B cell (primary cell): Measurements from ENCODE around the gene CHRNG. TPM values are rescaled to one million over a fixed set of nuclear protein-coding genes. Genes with fewer than 3 reads are reported as not detected.

ENCODE experiments used
- ATAC-seq: fragments of 200-7000 bp; cut with Tn5 transposase; one replicate; pipeline ENCODE4 v1.10.0; 2021; ENCODE audit warnings: low read depth, mild to moderate bottlenecking, moderate number of reproducible peaks, moderate library complexity
- CTCF ChIA-PET: fragments of 350-600 bp; sonication (Branson Sonifier 250); formaldehyde crosslinking; loops from one replicate; lab custom pipeline; 2021; ENCODE audit warnings: antibody characterized with exemption, inconsistent platforms; lab: Charles Lee
- POLR2A ChIA-PET: fragments of 350-600 bp; sonication (Branson Sonifier 250); formaldehyde crosslinking; loops from one replicate; lab custom pipeline; 2021; ENCODE audit warnings: antibody characterized with exemption; lab: Charles Lee
- DNase-seq: peaks from one replicate; pipeline ENCODE4 v3.0.0; 2013
- H2AFZ ChIP-seq: 2 replicates; pipeline ENCODE4 v1.6.1; 2012; ENCODE audit warnings: mild to moderate bottlenecking, low read depth, low read length; ENCODE audit not compliant: insufficient read depth, poor library complexity, severe bottlenecking
- H3K27ac ChIP-seq, 2 donors: 1 replicate in 1 of 2; 2 replicates in 1 of 2; pipeline ENCODE4 v1.5.1; 2012 to 2013; ENCODE audit warnings: low read length in 2 of 2, mild to moderate bottlenecking in 2 of 2, moderate library complexity in 1 of 2
- H3K27me3 ChIP-seq, 4 experiments: fragments of 200-600 bp in 1 of 4; sonication (generic) in 1 of 4; replicated peaks in 1 of 4; 1 replicate in 2 of 4; 2 replicates in 2 of 4; pipeline versions ENCODE4 v1.6.1 to v1.7.0; 2013 to 2016; ENCODE audit warnings: low read length in 3 of 4, mild to moderate bottlenecking in 2 of 4, mixed read lengths in 1 of 4, moderate library complexity in 1 of 4; ENCODE audit not compliant: insufficient read depth in 4 of 4, control insufficient read depth in 3 of 4; ENCODE audit errors: control extremely low read depth in 1 of 4
- H3K36me3 ChIP-seq, 2 experiments: replicated peaks in 1 of 2; 1 replicate in 1 of 2; 2 replicates in 1 of 2; pipeline versions ENCODE4 v1.6.1 to v1.7.1; 2013; ENCODE audit warnings: low read length in 1 of 2; ENCODE audit not compliant: insufficient read depth in 2 of 2, control insufficient read depth in 1 of 2; ENCODE audit errors: control extremely low read depth in 1 of 2, extremely low read depth in 1 of 2
- H3K4me1 ChIP-seq, 2 donors: fragments of 200-600 bp in 1 of 2; sonication (generic) in 1 of 2; 1 replicate in 1 of 2; 2 replicates in 1 of 2; pipeline versions ENCODE4 v1.5.1 to v1.6.1; 2013 to 2017; ENCODE audit warnings: low read length in 2 of 2; ENCODE audit not compliant: control insufficient read depth in 2 of 2, insufficient read depth in 2 of 2
- H3K4me2 ChIP-seq: replicated peaks from 2 replicates; pipeline ENCODE3; 2012; ENCODE audit warnings: mild to moderate bottlenecking, low read depth, low read length; ENCODE audit not compliant: poor library complexity, severe bottlenecking
- H3K4me3 ChIP-seq, 5 experiments: fragments of 200-600 bp in 1 of 5; sonication (generic) in 1 of 5; 1 replicate in 3 of 5; 2 replicates in 2 of 5; pipeline versions ENCODE4 v1.5.1 to v1.7.0; 2011 to 2016; ENCODE audit warnings: low read length in 4 of 5, mild to moderate bottlenecking in 4 of 5, low read depth in 2 of 5, control low read depth in 1 of 5, moderate library complexity in 1 of 5; ENCODE audit not compliant: insufficient read depth in 1 of 5; ENCODE audit errors: control extremely low read depth in 1 of 5, extremely low read depth in 1 of 5
- H3K79me2 ChIP-seq: fragments of 200-600 bp; sonication (generic); one replicate; pipeline ENCODE4 v1.6.0; 2016; ENCODE audit warnings: low read length; ENCODE audit not compliant: control insufficient read depth, insufficient read depth
- H3K9ac ChIP-seq: fragments of 200-600 bp; sonication (generic); 2 replicates; pipeline ENCODE4 v1.6.1; 2017; ENCODE audit warnings: mild to moderate bottlenecking, low read length, moderate library complexity
- H3K9me3 ChIP-seq, 3 donors: one replicate each; pipeline versions ENCODE4 v1.6.1 to v1.7.1; 2013; ENCODE audit warnings: low read length in 2 of 3; ENCODE audit not compliant: control insufficient read depth in 2 of 3, insufficient read depth in 1 of 3; ENCODE audit errors: control extremely low read depth in 1 of 3
- H4K20me1 ChIP-seq: 2 replicates; pipeline ENCODE4 v1.6.0; 2012; ENCODE audit warnings: mild to moderate bottlenecking, low read length; ENCODE audit not compliant: insufficient read depth, control insufficient read depth, poor library complexity, severe bottlenecking
- H3K27ac Mint-ChIP-seq: one replicate; pipeline ENCODE4 v1.8.0; 2021; ENCODE audit warnings: mixed read lengths
- H3K27me3 Mint-ChIP-seq: one replicate; pipeline ENCODE4 v1.8.0; 2021; ENCODE audit warnings: mixed read lengths
- H3K4me1 Mint-ChIP-seq: one replicate; pipeline ENCODE4 v1.8.0; 2021; ENCODE audit warnings: mixed read lengths
- H3K4me3 Mint-ChIP-seq: one replicate; pipeline ENCODE4 v1.8.0; 2021; ENCODE audit warnings: mixed read lengths
- H3K9me3 Mint-ChIP-seq: one replicate; pipeline ENCODE4 v1.8.0; 2022; ENCODE audit warnings: mixed read lengths; ENCODE audit not compliant: insufficient read depth
- EZH2 ChIP-seq: IDR thresholded peaks from 2 replicates; pipeline ENCODE4 v1.6.1; 2012; ENCODE audit warnings: borderline replicate concordance, low read depth, mild to moderate bottlenecking, moderate library complexity, low read length; ENCODE audit not compliant: insufficient read depth, poor library complexity, severe bottlenecking
- WGBS: methylation state at CpG from one replicate; pipeline ENCODE4 v1.1.5; 2013; ENCODE audit warnings: missing lambda C conversion rate; ENCODE audit not compliant: insufficient coverage; 5-methylcytosine and 5-hydroxymethylcytosine counted together
- intact Hi-C: fragments of 100-400 bp; cut with micrococcal nuclease; formaldehyde crosslinking; loops from one replicate; pipeline ENCODE4 v1.10.0; 2022
- polyA plus RNA-seq: library from polyadenylated mRNA; depleted of rRNA; stranded (reverse); fragments of >200 nt; gene quantifications from 2 replicates; pipeline ENCODE4 v1.2.3, GENCODE V29; 2012
- total RNA-seq, 2 donors: library from RNA; stranded (reverse); fragments of 120-200 nt in 1 of 2; gene quantifications; 1 replicate in 1 of 2; 2 replicates in 1 of 2; pipeline versions ENCODE4 v1.2.3 to v1.2.4, GENCODE V29; 2013 to 2022
- TF ChIP-seq, protein P1 (sequence below): fragments of 200-600 bp; IDR thresholded peaks from one replicate; pipeline ENCODE4 v1.8.0; 2022; ENCODE audit warnings: antibody characterized with exemption, mild to moderate bottlenecking

Gene CHRNG
- total and polyA plus RNA-seq, 2 donors (not counting 1 experiment from before 2014, with no cell fraction given) = not detected

DNA sequence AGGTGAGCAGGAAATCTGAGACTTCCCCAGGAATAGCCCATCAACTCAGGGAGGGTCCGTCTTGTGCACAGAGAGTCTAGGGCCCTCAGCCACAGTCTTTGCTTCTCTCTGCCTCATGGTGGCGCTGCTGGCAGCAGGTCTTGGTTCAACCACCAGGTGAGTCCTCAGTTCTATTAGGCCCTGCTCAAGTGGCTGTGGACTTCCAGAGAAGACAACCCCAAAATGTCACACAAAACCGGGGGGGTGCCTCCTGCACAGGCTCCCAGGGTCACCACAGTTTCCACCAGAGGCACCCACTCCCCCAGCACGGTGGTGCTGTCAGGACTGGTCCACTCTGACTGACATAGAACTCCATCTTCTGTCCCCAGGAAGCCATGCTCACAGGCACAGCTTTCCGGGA, 2.4 kb upstream of the CHRNG start:
- intact Hi-C loops = no loop called here
- Mint-ChIP-seq H3K4me1 (peaks cover 12% of the 10 kb centered on the region), H3K9me3 (peaks cover 5% of the 10 kb centered on the region), H3K4me3 (no peak overlapping the region), H3K27ac (no peak overlapping the region), H3K27me3 (peaks cover 27% of the 10 kb centered on the region)
- Histone ChIP-seq H3K36me3 (no peaks in the 10 kb centered on the region), H3K27ac (no peak overlapping the region), H3K9ac (no peak overlapping the region), H3K79me2 (no peaks in the 10 kb centered on the region), H4K20me1 (no peaks in the 10 kb centered on the region), H3K4me3 (no peak overlapping the region), H3K4me1 (peaks cover 0 to 9% of the 10 kb centered on the region in 2 donors), H3K4me2 (no peak overlapping the region), H3K27me3 (peaks cover 0 to 22% (median 8%) of the 10 kb centered on the region in 4 experiments), H2AFZ (no peak overlapping the region), H3K9me3 (peaks cover 0 to 23% (median 7%) of the 10 kb centered on the region in 3 donors)
- no peak for TF ChIP-seq EZH2
- TF ChIP-seq, protein P1, sequence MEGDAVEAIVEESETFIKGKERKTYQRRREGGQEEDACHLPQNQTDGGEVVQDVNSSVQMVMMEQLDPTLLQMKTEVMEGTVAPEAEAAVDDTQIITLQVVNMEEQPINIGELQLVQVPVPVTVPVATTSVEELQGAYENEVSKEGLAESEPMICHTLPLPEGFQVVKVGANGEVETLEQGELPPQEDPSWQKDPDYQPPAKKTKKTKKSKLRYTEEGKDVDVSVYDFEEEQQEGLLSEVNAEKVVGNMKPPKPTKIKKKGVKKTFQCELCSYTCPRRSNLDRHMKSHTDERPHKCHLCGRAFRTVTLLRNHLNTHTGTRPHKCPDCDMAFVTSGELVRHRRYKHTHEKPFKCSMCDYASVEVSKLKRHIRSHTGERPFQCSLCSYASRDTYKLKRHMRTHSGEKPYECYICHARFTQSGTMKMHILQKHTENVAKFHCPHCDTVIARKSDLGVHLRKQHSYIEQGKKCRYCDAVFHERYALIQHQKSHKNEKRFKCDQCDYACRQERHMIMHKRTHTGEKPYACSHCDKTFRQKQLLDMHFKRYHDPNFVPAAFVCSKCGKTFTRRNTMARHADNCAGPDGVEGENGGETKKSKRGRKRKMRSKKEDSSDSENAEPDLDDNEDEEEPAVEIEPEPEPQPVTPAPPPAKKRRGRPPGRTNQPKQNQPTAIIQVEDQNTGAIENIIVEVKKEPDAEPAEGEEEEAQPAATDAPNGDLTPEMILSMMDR = no peak
- DNase-seq (no peak), ATAC-seq (no peak)
- ChIA-PET CTCF (no interaction called here), POLR2A (no interaction called here)
- WGBS = 67% methylated on average over 4 of the region's 5 CpGs

GRCh38 chr2:232537499-232537898, 2.0 kb upstream of the CHRNG start:
- CTCF ChIA-PET = no interaction called here
- Mint-ChIP-seq H3K4me1 (peaks cover 12% of the 10 kb centered on the region), H3K27ac (no peak overlapping the region), H3K27me3 (peaks cover 27% of the 10 kb centered on the region), H3K9me3 (peaks cover 5% of the 10 kb centered on the region), H3K4me3 (no peak overlapping the region)
- TF ChIP-seq, protein P1 = no peak
- TF ChIP-seq EZH2 = no peak
- Histone ChIP-seq H3K79me2 (no peaks in the 10 kb centered on the region), H2AFZ (no peak overlapping the region), H3K4me1 (peaks cover 0 to 9% of the 10 kb centered on the region in 2 donors), H3K36me3 (no peaks in the 10 kb centered on the region), H3K27me3 (peaks cover 0 to 22% (median 8%) of the 10 kb centered on the region in 4 experiments), H3K9me3 (peaks cover 0 to 25% (median 7%) of the 10 kb centered on the region in 3 donors), H3K4me2 (no peak overlapping the region), H3K27ac (no peak overlapping the region), H4K20me1 (no peaks in the 10 kb centered on the region), H3K9ac (no peak overlapping the region), H3K4me3 (no peak overlapping the region)
- POLR2A ChIA-PET = no interaction called here
- DNase-seq (no peak), ATAC-seq (no peak)
- WGBS = 100% methylated on average over 4 of the region's 4 CpGs
- intact Hi-C loops = no loop called here
